GM19455 (cell line): ENCODE measurements around the gene ING2.
"Not testable (repeated sequence)": the region's sequence is repeated elsewhere in the genome, so short reads cannot be mapped to it uniquely, and the experiment has no call there.

Experiments used
- ATAC-seq: cut with Tn5 transposase; IDR thresholded peaks from one replicate; pipeline ENCODE4 v1.9.1; 2021; ENCODE audit not compliant: unreplicated experiment

The ING2 gene

GRCh38 chr4:183544109-183544508 lies 39.3 kb downstream of the ING2 start:
- no peak for ATAC-seq

GRCh38 chr4:183546376-183546775 lies 41.5 kb downstream of the ING2 start:
- no peak for ATAC-seq

- ATAC-seq = no peak
Measured at GRCh38 chr4:183548306-183548705, 43.4 kb downstream of the ING2 start.

GRCh38 chr4:183550345-183551093 lies 45.7 kb downstream of the ING2 start:
- ATAC-seq = no peak

- no peak for ATAC-seq
Measured at GRCh38 chr4:183552274-183553146, 47.7 kb downstream of the ING2 start.

GRCh38 chr4:183553147-183553478 lies 48.3 kb downstream of the ING2 start:
- not testable (repeated sequence) for ATAC-seq

GRCh38 chr4:183553601-183554345 lies 48.9 kb downstream of the ING2 start:
- no peak for ATAC-seq

GRCh38 chr4:183554346-183554686 lies 49.5 kb downstream of the ING2 start:
- ATAC-seq = no peak

- ATAC-seq = no peak
Measured at GRCh38 chr4:183554878-183555585, 50.2 kb downstream of the ING2 start.

GRCh38 chr4:183556947-183557346 lies 52.1 kb downstream of the ING2 start:
- no peak for ATAC-seq

GRCh38 chr4:183557611-183558010 lies 52.8 kb downstream of the ING2 start:
- no peak for ATAC-seq

GRCh38 chr4:183558873-183559272 lies 54.0 kb downstream of the ING2 start:
- no peak for ATAC-seq

- ATAC-seq = no peak
Measured at GRCh38 chr4:183561905-183562304, 57.0 kb downstream of the ING2 start.
